PC-9 (cell line): ENCODE measurements around the gene BRPF3.

ENCODE experiments used
- EZH2 ChIP-seq: fragments of 200-600 bp; sonication (generic); IDR thresholded peaks from 2 replicates; pipeline ENCODE4 v1.8.0; 2017; ENCODE audit warnings: antibody characterized with exemption, low read depth
- TF ChIP-seq, protein P1 (sequence below): fragments of 200-600 bp; sonication (generic); conservative IDR thresholded peaks from 2 replicates; pipeline ENCODE4 v1.6.1; 2017; ENCODE audit warnings: mixed run types, antibody characterized with exemption, mild to moderate bottlenecking, moderate library complexity

DNA sequence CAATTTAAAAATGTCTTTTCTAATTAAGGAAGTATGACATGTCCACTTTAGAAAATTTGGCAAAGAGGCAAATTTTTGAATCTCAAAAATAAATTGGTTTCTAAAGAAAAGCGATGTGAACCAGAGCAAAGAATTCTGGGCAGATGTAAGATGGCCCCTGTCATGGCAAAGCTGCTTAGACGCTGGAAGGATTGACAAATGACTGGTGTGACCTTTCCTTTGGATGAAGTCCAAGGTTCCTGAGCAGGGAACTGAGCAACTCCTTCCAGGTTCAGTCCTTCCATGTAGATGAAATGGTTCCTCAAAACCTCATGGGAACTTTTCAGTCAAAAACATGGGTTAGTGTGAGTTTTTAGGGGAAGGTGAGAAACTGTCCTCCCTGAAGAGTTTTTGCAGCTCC lies 25.1 kb downstream of the BRPF3 start:
- TF ChIP-seq, protein P1, sequence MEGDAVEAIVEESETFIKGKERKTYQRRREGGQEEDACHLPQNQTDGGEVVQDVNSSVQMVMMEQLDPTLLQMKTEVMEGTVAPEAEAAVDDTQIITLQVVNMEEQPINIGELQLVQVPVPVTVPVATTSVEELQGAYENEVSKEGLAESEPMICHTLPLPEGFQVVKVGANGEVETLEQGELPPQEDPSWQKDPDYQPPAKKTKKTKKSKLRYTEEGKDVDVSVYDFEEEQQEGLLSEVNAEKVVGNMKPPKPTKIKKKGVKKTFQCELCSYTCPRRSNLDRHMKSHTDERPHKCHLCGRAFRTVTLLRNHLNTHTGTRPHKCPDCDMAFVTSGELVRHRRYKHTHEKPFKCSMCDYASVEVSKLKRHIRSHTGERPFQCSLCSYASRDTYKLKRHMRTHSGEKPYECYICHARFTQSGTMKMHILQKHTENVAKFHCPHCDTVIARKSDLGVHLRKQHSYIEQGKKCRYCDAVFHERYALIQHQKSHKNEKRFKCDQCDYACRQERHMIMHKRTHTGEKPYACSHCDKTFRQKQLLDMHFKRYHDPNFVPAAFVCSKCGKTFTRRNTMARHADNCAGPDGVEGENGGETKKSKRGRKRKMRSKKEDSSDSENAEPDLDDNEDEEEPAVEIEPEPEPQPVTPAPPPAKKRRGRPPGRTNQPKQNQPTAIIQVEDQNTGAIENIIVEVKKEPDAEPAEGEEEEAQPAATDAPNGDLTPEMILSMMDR = no peak
- no peak for TF ChIP-seq EZH2
